ENCODE results near the gene PPP6R3. TPM values are rescaled to one million over a fixed set of nuclear protein-coding genes. Genes with fewer than 3 reads are reported as not detected.

Gene PPP6R3
- total RNA-seq, 3 donors from 2014 or later (not counting 1 experiment from before 2014, with no cell fraction given), result 148 to 176 (median 149) TPM

DNA sequence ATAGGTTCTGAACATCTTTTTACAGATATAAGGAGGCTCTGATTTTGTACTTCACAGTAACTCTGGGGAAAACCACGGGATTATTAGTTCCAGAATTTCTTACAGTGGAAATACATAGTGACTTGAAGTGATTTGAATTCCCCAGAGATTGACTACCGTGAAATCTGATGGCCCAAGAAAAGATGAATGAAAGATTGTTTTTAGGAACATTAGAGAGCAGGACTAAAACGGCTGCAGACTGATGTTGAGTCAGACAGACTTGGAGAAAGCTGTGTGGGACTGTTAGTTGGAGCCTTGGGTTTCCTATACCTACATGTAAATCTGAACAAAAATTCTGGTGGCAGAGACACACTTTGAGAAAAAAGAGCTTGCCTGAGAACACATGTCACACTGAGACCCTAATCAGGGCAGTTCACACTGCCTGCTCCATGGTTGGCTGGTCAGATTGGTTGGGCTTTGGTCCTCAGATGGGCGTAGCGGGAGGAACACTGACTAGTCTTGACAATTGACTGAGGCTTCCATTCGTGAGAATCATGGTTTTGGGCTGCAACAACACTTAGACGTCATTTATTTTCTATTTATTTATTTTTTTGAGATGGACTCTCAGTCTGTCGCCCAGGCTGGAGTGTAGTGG lies 6.8 kb downstream of the PPP6R3 start:
- Mint-ChIP-seq H3K4me1 (peaks cover 88 to 93% of the 10 kb centered on the region in 2 donors), H3K9me3 (no peaks in the 10 kb centered on the region), H3K36me3 (no peaks in the 10 kb centered on the region), H3K27me3 (ENCODE audit: low read depth in 2 of 2) (no peaks in the 10 kb centered on the region), H3K27ac (peak overlapping the region; percentile 52 to 82), H3K4me3 (peak overlapping the region; percentile 56)
- no peak for ATAC-seq
- H3K9me3 ChIP-seq (ENCODE audit: control insufficient read depth, insufficient read depth, low read length), result no peaks in the 10 kb centered on the region
- H3K27me3 ChIP-seq (ENCODE audit: control insufficient read depth, insufficient read depth, low read length), result no peaks in the 10 kb centered on the region
- H3K36me3 ChIP-seq (ENCODE audit: control insufficient read depth, insufficient read depth, low read length), result no peaks in the 10 kb centered on the region
- H3K4me3 ChIP-seq (ENCODE audit: low read length), result no peak overlapping the region
- 81% methylated on average over 8 of the region's 8 CpGs for WGBS (ENCODE audit: insufficient coverage)
- peaks cover 65% of the 10 kb centered on the region for H3K4me1 ChIP-seq (ENCODE audit: control insufficient read depth, insufficient read depth, low read length)
- TF ChIP-seq, protein P1, sequence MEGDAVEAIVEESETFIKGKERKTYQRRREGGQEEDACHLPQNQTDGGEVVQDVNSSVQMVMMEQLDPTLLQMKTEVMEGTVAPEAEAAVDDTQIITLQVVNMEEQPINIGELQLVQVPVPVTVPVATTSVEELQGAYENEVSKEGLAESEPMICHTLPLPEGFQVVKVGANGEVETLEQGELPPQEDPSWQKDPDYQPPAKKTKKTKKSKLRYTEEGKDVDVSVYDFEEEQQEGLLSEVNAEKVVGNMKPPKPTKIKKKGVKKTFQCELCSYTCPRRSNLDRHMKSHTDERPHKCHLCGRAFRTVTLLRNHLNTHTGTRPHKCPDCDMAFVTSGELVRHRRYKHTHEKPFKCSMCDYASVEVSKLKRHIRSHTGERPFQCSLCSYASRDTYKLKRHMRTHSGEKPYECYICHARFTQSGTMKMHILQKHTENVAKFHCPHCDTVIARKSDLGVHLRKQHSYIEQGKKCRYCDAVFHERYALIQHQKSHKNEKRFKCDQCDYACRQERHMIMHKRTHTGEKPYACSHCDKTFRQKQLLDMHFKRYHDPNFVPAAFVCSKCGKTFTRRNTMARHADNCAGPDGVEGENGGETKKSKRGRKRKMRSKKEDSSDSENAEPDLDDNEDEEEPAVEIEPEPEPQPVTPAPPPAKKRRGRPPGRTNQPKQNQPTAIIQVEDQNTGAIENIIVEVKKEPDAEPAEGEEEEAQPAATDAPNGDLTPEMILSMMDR (IDR thresholded peaks at IDR 0.05), result no peak
- no peak overlapping the region for H3K27ac ChIP-seq (ENCODE audit: low read length)
- intact Hi-C loops (cut with micrococcal nuclease), result no loop called here
- no peak for DNase-seq

- no peaks in the 10 kb centered on the region for H3K9me3 ChIP-seq (ENCODE audit: control insufficient read depth, insufficient read depth, low read length)
- H3K4me3 ChIP-seq (ENCODE audit: low read length), result no peak overlapping the region
- intact Hi-C loops (cut with micrococcal nuclease), result no loop called here
- H3K27me3 Mint-ChIP-seq (ENCODE audit: low read depth in 2 of 2), result no peaks in the 10 kb centered on the region
- DNase-seq (peak in 1 of 2 donors; percentile 44), ATAC-seq (peak; percentile 67 to 76 (median 72))
- H3K4me1 Mint-ChIP-seq, result peaks cover 90 to 93% of the 10 kb centered on the region in 2 donors
- H3K36me3 Mint-ChIP-seq, result no peaks in the 10 kb centered on the region
- TF ChIP-seq, protein P1 (IDR thresholded peaks at IDR 0.05), result no peak
- peak overlapping the region; percentile 28 for H3K27ac ChIP-seq (ENCODE audit: low read length)
- peak overlapping the region; percentile 82 for H3K4me3 Mint-ChIP-seq
- H3K9me3 Mint-ChIP-seq, result no peaks in the 10 kb centered on the region
- peaks cover 60% of the 10 kb centered on the region for H3K4me1 ChIP-seq (ENCODE audit: control insufficient read depth, insufficient read depth, low read length)
- no peaks in the 10 kb centered on the region for H3K36me3 ChIP-seq (ENCODE audit: control insufficient read depth, insufficient read depth, low read length)
- H3K27me3 ChIP-seq (ENCODE audit: control insufficient read depth, insufficient read depth, low read length), result no peaks in the 10 kb centered on the region
- 20% methylated on average over 3 of the region's 3 CpGs for WGBS (ENCODE audit: insufficient coverage)
- H3K27ac Mint-ChIP-seq, result peak overlapping the region; percentile 52 to 82
Measured at GRCh38 chr11:68468217-68468828, 7.8 kb downstream of the PPP6R3 start.

- Histone ChIP-seq H3K27me3 (ENCODE audit: control insufficient read depth, insufficient read depth, low read length) (no peaks in the 10 kb centered on the region), H3K27ac (ENCODE audit: low read length) (no peak overlapping the region), H3K36me3 (ENCODE audit: control insufficient read depth, insufficient read depth, low read length) (no peaks in the 10 kb centered on the region), H3K9me3 (ENCODE audit: control insufficient read depth, insufficient read depth, low read length) (no peaks in the 10 kb centered on the region), H3K4me3 (ENCODE audit: low read length) (no peak overlapping the region), H3K4me1 (ENCODE audit: control insufficient read depth, insufficient read depth, low read length) (peaks cover 60% of the 10 kb centered on the region)
- no peaks in the 10 kb centered on the region for H3K27me3 Mint-ChIP-seq (ENCODE audit: low read depth in 2 of 2)
- H3K36me3 Mint-ChIP-seq, result no peaks in the 10 kb centered on the region
- intact Hi-C loops (cut with micrococcal nuclease), result no loop called here
- ATAC-seq, result no peak
- TF ChIP-seq, protein P1 (IDR thresholded peaks at IDR 0.05), result no peak
- no peak for DNase-seq
- no peaks in the 10 kb centered on the region for H3K9me3 Mint-ChIP-seq
- peak overlapping the region; percentile 82 for H3K4me3 Mint-ChIP-seq
- peaks cover 90 to 93% of the 10 kb centered on the region in 2 donors for H3K4me1 Mint-ChIP-seq
- peak overlapping the region; percentile 52 to 82 for H3K27ac Mint-ChIP-seq
- 46% methylated on average over 2 of the region's 2 CpGs for WGBS (ENCODE audit: insufficient coverage)
Measured at GRCh38 chr11:68469122-68469521, 8.6 kb downstream of the PPP6R3 start.
